GM18868 (cell line): ENCODE data around the gene FERMT2.
A peak's percentile ranks its signal among the peaks of the same experiment; 100 is the strongest.
"Not testable (repeated sequence)": the region's sequence is repeated elsewhere in the genome, so short reads cannot be mapped to it uniquely, and the experiment has no call there.

ENCODE experiments used
- ATAC-seq: cut with Tn5 transposase; IDR thresholded peaks from one replicate; pipeline ENCODE4 v1.9.1; 2021; ENCODE audit warnings: mild to moderate bottlenecking, moderate library complexity; ENCODE audit not compliant: unreplicated experiment

Gene FERMT2

DNA sequence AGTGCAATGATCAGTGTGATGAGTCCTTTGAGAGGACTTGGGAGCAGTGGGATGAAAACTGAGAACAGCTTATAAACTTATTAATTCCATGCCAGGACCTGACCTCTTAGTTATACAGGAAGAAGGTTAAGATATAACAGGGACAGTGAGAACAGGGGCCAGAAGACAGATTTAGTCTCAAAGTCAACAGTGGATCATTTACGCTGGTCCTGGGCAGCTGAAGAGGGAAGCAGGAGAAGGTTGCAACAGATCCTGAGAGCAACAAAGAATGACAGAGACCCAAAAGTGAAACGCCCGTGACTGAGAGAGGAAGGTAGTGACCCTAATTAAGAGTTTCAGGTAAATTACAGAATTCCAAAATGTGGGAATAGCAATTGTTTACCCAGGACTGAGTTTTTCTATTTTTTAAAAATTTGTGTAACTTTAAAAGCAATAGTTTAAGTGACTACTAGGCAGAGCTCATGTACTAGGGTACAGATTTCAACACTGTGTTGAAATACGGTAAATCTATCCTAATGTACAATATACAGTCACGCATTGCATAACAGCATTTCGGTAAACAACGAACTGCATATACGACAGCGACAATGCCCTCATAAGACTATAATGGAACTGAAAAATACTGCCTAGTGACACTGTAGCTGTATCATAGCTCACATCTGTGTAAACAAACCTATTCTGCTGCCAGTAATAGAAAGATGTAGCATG, 81.8 kb downstream of the FERMT2 start:
- no peak for ATAC-seq

DNA sequence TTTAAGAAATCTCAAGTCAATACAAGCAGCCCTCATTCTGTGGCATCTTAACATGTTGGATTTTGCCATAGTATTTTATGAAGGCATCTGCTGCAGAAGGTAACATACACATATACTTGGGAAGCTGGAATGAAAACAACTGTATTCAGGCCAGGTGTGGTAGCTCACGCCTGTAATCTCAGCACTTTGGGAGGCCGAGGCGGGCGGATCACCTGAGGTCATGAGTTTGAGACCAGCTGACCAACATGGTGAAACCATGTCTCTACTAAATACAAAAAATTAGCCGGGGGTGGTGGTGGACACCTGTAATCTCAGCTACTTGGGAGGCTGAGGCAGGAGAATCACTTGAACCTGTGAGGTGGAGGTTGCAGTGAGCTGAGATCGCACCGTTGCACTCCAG, 86.0 kb downstream of the FERMT2 start:
- ATAC-seq = not testable (repeated sequence)

DNA sequence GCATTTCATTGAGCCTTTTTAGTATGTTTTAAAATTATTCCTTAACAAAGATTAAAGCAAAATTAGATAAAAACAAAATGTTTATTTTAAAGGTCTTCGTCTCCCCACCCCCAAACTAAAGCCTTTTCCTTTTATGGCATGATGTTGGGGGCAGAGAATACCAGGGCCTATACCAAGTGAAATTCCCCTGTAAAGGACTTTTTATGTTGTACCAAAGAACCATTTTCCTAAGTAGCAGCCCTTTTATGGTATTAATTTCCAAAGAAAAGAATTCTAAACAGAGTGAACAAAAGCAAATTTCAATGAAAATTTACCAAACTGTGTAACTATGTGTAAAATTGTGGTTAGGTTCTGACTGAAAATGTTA, 87.5 kb downstream of the FERMT2 start:
- no peak for ATAC-seq

DNA sequence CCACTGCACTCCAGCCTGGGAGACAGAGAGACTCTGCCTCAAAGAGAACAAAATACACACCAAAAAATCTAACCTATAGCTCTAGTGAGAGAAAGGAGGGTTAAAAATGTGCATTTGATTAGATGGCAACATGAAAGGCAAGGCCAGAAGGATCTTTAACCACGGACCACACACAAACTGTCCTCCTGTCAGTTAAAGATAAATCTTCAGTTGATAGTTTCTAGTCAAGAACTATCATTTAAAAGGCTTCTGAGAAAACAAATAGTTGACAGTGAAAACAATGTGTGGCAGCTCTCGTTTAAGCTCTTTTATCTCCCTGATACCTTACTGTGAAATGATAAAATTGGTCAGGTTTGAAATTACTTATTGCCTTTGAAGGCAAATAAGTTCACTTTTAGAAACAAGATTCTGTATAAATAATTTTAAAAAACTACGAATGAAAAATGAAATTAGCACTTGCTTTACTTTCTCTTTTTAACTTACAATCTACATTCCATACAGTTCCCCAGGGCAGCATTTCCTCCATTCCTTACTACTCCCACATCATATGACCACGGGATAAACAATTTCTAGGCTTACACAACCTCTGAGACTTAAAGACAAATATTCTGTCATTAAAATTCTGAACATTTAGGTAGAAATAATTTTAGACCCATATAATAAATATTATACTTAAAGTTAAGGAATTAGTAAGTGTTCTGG, 88.1 kb downstream of the FERMT2 start:
- ATAC-seq = no peak

DNA sequence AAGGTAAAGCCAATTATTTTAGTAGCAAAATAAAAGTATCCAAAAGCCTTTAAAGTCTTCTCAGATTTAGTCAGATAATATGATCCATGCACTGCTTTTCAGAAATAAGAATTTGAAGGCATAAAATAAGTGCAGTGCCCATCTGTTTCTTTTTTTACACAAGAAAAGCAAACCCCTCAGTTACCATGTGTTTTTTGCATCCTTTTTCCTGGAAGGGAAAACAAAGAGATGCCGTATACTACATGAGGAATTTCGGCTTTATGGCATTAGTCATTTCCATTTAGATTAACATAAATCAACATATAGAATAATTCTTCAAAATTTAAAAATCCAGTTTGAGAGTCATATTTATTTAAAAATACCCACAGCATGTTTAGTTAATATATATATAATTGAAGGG, 89.4 kb downstream of the FERMT2 start:
- ATAC-seq = no peak

DNA sequence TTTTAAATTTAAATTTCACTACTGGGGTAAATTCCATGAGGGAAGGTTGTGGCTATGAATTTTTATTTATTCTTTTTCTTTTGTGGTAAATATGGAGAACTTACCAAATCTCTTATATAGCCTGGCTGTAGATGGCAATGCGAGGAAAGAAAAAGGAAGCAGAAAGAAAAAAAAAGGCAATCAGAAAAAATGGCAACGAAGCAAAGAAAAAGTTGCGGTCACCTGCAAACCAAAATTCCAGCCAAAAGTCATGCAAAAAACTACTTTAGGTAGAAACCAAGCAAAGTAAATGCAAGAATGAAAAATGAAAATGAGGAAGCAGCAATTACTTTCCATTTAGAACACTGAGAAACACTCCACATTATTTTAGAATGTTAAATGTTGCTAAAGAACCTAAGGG, 89.9 kb downstream of the FERMT2 start:
- ATAC-seq = no peak

DNA sequence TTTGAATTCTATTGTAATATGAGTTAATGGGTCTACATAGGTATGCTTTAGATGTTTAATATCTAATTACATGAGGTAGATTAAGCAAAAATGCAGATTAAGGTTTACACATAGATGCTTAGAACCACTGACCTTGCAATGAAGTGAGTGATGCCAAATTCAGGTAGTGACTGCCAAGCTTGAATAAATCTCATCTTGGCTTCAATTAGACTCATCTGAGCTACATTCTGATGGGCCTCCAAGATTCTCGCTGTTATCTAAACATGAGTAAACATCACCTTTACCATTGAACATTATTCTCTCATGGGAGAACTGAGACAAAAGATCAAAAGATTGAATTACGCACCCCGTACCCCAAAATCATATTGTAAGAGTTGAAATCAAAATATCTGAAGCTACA, 90.6 kb downstream of the FERMT2 start:
- no peak for ATAC-seq

DNA sequence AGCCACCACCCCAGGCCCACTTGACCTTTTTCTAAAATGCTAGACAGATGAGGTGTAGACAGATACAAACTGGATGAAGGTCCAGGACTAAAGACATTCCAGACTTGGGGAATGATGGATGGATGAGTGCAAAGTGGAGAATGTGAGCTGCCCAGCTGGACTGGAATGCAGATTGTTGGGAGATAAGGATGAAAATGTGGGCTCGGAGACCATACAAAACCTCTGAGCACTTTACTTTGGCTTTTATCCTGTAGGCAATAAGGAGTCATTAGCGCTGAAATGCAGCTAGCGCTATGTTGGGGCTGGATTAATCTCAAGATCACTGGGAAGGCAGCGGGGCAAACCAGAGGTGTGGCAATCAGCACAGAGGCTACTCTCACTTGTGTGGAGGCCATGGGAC, 94.7 kb downstream of the FERMT2 start:
- no peak for ATAC-seq

DNA sequence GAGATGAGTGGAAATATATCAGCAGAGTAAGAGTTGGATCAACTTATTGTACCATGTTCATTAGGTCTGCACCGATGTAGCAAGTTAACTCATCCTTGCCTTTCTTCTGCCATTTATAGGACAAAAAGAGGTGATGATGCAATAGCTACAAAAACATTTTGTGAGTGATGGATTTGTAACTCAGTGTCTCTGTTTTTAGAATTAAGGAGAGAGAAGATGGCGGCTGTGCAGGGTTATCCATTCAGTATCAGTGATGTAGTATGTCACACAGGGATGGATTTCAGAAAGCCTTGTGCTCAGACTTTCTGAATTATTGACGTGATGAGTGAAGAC, 97.4 kb downstream of the FERMT2 start:
- ATAC-seq = no peak

DNA sequence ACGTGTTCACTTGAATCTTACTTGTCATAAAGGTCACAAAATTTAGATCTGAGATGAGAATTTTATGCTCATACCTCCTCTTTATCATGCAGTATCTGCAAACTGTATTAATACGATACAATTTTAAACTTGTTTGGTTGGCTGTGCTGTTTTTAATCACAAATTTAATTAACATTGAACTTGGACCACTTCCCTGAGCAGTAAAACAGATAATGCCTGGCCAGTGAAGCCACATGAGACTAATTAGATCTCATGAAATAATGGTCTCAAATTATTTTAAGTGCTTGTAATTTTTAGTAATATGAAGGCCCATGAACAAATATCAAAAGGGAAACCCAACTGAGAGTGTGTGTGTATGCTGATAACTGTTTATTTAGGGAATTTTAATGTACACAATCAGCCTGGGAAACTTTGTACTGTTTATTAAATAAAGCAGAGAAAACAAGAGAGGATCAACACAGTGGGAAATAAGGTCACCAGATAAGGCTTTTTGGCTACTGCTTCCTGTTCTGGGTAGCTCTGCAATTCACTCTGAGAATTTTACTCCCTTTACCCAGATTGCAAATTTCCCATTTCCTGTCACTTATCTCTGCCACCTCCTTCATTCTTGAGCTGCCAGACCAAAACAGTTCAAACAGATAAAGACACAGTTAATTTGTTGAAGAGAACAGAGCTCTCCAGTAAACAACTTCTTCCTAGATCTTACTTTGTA, 97.9 kb downstream of the FERMT2 start:
- ATAC-seq = no peak

DNA sequence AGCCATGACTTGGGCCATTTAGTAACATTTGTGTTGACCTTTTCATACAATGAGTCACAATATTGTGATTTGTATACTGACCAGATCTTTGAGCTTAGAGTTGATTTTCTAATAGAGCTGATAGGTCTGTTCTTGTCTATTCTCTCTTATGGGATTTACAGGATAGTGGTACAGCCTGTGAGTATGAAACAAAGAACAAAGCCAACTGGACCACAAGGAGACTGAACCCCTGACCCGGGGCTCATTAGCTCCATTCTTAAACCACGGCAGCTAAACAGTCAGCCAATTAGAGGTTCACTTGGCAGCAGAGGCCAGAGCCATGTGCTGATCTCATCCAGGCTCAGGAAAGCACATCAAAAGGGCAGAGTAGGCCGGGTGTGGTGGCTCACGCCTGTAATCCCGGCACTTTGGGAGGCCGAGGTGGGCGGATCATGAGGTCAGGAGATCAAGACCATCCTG, 100.4 kb downstream of the FERMT2 start:
- no peak for ATAC-seq

DNA sequence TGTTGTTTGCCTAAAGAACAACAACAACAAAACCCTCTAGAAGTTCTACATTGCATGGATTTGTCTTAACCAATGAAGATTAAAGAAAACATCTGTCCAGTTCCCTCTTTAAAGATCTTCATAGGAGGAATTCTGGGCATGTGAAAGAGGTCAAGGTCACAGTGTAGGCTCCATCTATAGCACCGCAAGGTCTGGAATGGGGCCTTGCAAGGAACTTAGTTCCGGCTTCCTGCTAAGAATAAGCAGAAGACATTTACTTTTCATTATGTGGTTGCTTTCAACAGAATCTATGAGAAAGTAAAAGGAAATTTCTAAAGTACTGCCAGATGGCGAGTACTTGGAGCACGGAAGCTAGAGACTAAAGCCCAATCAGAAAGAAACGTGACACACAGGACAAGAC, 102.2 kb downstream of the FERMT2 start:
- ATAC-seq = no peak

DNA sequence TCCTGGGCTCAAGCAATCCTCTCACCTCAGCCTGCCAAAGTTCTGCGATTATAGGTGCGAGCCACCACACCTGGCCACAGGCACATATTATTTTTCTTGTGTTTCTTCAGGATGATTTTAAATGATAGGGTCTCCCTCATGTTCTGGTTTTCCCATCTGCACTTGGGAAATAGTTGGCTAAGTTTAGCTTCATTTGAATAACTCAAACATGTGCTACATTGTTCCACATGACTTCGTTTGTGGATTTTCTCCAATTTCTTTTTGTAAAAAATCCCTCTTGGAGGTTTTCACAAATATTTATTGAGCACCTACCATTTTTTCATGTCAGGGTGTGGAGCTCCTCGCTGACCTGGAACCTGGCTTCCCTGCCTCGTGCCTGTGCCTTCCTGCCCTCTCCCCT, 104.3 kb downstream of the FERMT2 start:
- no peak for ATAC-seq

DNA sequence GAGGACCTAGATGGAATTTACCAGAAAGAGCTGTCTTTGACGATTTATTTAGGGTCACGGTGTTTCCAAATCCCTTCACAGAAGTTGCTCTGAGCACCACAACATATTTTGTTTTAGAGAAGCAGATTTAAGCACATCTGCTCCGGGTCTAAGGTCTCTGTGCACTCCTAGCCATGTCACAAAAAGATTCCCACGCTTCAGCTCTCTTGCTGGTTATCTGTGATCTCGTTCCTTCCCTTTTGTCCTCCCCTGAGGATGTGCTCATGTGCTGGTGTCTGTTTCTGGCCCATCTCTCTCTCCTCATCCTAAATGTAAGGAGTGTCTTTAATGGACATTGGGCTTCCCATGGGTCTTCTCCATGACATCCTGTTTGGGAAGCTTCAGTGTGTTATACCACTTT, 105.8 kb downstream of the FERMT2 start:
- ATAC-seq = no peak

DNA sequence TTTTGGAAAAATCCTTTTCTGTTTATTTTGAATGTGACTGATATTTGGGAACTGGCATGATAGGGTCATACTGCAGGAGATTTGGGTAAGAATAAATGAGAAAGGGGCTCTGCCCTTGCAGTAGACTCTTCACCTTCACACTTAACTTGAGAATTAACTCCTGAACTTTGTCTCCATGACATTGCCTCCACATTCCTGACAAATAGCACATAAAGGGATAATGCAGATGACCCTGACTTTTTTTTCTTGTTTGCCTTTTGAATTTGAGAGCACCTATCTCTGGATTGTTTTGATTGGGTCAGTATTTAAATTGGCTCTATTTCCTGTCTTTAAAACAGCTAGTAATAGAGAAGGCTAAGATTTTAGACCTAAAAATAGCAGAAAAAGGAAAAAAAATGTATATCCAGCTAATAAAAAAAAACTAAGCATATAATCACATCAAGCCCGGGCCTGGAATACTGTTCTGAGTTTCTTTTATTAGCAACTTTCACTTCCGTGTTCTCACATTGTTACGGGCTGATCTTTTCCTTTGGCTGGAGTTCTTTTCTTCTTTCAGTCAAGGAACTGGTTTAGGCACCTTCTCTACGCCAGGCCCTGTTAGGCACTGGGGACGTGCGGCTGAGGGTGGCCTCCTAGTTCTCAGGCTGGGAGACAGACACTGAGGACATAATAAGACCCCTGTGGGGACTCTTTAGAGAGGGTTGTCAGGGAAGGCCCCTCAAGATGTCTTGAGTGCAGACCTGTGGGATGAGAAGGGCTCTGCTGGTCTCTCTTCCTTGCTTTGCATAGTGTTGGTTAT, 106.4 kb downstream of the FERMT2 start:
- no peak for ATAC-seq

DNA sequence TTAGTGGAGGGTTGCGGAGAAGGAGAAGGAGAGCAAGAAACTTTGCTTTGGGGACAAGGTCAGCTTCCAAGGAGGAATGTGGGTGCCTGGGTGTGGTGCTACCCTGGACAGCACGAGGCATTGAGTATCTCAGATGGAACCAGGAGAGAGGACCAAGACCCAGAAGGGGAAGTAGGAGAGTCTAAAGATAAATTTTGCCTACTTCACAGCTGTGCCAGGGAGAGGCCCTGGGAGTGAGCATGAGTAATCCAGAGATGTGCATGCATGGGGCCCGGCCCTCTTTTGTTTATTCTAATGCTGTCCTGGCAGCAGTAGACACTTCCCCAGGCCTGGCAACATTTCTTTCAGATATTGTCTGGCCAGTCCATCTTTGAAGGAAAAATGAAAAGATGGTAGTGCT, 110.0 kb downstream of the FERMT2 start:
- ATAC-seq = peak; percentile 68

DNA sequence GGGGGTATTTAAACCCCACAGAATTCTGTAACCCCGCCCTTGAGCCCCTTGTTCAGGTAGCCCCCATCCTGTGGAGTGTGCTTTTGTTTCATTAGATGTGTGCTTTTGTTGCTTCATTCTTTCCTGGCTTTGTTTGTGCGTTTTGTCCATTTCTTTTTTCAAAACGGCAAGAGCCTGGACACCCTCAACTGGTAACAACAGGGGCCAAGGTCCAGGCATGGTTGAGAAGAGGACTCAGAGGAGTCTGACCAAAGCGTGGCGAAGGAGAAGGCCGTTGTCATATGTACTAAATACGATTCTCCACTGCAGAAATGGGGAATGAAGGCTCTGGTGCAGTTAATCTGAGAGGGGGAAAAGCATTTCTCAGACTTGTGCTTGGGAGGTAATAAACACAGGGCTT, 113.4 kb downstream of the FERMT2 start:
- ATAC-seq = no peak

DNA sequence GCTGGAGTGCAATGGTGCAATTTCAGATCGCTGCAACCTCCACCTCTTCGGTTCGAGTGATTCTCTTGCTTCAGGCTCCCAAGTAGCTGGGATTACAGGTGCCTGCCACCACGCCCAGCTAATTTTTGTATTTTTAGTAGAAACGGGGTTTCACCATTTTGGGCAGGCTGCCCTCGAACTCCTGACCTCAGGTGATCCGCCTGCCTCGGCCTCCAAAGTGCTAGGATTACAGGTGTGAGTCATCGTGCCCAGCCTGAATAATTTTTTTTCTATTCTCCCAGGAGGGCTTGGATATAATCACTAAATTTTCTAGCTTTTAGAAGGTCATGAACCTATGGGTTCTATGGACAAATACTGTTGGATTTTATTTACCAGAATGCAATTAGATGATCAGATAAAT, 114.8 kb downstream of the FERMT2 start:
- ATAC-seq = no peak

DNA sequence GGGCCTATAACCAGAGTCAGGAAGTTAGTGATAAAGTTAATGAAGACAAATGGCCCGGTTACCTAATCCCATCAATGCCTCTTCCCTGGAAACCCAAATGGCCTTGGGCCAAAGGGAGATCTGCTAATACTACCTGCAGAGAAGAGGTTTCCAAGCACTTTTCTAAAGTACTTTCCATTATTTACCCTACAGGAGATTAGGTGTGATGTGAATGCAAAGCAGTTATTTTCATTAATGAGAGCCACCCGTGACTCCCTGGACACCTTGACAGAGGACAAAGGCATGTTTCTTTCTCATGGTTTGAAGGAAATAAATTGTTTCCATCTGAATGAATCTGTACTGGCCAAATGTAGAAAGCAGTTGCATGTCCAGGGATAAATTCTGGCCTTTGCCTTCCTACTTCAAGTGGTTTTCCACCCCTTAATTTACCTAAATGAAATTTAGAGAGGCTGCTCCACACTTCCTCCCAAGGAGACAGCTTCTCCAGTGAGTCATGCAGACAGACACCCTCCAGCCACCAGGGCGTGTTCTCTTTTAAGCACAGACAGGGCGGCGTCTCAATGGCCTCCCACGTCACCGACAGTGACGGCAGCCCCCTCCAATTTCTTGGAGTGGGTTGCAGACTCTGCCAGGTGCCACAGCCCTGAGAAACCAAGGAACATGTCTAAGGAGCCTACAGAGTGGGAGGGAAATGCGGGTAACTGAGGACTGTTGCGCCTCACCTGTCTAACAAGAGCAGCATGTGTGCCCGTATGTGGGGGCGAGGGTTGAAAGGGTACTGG, 115.5 kb downstream of the FERMT2 start:
- no peak for ATAC-seq

DNA sequence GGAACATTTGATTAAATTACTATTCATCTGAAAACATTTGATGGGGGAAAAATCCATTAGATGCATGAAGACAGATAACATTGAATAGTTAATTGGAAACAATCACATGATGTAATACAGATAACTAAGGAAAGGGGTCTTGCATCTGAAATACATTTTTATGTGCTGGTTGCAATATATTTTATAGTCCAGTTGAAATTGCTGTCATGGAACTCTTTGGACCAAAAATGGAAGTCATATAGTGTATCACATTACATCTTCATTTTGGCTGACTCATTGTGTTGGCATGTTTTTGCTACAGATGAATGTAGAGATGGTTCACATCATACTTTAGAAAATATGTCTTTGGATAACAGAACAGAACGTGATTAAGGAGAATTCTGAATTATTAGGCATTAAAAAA, 116.4 kb downstream of the FERMT2 start:
- no peak for ATAC-seq

DNA sequence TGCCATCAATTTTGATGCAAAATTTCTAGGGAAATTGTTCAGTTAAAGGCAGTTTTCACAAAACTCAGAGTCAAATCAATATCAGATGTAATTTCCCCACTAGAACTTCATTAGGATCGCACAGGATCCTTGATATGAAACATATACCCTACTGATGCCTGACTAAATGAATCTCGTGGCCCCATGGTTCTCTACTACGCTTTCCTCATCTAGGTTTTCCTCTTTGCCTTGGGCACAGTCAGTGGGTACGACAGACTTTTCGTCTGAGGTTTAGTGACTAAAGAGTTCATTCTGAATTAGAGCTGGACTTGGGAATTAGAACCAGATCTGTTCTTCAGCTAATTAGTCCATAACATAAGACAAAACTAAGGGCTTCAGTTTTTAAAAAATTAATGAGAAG, 117.0 kb downstream of the FERMT2 start:
- no peak for ATAC-seq
